HG02571 (cell line): ENCODE measurements around the gene TENM4.

Experiments used
- ATAC-seq: cut with Tn5 transposase; IDR thresholded peaks from one replicate; pipeline ENCODE4 v1.9.1; 2021; ENCODE audit warnings: mild to moderate bottlenecking, moderate library complexity; ENCODE audit not compliant: unreplicated experiment

Gene TENM4

DNA sequence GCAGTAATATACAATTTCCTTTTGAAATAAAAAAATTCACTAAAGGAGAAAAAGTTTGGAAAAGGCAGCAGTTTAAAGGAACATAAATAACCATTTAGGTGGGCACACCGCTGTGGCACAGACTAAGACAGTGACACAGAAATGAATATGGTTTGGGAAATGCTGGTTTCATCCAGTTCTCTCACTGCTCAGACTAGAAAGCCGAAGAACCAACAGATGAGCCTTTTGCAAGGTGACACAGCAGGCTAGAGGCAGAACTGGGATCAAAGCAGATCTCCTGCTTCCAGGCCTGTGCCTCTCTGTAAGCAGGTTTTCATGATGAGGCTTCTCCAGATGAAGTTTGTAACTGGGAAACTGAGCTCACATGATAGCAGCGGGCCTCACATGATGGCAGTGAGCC lies 486.1 kb downstream of the TENM4 start:
- no peak for ATAC-seq

DNA sequence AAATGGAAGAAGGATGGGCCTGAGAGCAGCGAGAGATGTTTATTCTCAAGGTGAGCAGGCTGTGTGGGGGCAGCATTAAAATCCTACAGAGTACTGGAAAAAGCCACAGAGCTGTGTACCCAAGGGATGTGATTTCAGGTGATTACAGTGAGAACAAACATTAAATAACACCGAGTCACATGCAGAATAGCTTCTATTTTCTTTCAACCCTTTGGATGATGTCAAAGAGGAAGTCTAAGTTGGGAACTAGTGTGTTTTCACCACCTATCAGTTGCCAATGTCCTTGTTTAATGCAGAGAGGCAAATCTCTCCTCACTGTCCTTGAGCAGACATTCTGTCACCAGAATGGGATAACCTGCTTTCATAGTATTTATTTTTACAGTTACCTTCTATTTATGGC lies 486.6 kb downstream of the TENM4 start:
- no peak for ATAC-seq

DNA sequence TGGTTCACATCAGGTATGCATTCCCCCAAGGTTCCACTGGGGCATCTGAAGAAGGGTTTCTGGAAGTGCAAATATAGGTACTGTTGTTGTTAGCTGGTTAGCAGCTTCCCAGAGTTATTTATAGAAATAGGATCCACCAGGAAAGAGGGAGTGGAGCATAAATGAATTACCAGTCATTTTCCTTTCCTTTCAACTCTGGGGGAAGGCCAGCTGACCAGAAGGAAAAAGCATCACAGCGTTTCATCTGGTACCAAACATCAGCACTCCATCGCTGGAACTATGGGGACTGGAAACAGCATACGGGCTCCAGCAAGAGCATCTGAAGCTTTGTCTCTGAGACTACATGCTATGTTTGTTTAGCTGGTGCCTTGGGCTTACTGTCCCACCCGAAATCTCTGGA lies 487.9 kb downstream of the TENM4 start:
- no peak for ATAC-seq

GRCh38 chr11:78952175-78952574 lies 488.7 kb downstream of the TENM4 start:
- ATAC-seq, result no peak

DNA sequence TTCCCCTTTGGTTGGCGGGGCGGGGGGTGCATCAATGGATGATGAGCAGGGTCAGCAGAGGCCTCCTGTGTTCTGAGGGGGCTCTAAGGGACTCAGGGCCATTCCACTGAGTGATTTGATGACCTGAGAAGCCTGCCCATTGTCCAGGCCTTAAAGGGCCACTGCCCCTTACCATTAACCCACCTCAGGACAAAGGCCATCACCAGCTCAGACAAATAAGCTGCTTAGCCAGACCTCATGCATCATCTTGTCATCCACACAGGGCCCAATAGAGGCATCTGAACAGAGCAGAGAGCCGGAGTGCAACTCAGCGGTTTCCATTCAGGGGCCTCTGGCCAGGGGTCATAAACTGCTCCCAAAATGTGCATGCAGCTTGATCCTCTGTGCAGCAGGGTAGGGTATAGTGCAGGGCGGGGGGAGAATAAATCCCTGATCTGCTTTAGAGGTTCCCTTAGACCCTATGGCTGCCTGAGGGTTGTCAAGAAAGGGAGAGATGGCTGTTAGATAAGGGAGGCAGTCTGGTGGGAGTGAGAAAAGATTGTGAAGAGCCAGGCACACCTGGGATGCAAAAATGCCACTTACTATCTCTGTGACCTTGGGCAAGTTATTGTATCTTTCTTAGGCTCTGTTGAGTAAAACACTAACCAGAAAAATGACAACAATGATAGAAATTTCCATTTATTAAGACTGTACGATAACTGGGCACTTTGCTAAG lies 490.7 kb downstream of the TENM4 start:
- no peak for ATAC-seq

DNA sequence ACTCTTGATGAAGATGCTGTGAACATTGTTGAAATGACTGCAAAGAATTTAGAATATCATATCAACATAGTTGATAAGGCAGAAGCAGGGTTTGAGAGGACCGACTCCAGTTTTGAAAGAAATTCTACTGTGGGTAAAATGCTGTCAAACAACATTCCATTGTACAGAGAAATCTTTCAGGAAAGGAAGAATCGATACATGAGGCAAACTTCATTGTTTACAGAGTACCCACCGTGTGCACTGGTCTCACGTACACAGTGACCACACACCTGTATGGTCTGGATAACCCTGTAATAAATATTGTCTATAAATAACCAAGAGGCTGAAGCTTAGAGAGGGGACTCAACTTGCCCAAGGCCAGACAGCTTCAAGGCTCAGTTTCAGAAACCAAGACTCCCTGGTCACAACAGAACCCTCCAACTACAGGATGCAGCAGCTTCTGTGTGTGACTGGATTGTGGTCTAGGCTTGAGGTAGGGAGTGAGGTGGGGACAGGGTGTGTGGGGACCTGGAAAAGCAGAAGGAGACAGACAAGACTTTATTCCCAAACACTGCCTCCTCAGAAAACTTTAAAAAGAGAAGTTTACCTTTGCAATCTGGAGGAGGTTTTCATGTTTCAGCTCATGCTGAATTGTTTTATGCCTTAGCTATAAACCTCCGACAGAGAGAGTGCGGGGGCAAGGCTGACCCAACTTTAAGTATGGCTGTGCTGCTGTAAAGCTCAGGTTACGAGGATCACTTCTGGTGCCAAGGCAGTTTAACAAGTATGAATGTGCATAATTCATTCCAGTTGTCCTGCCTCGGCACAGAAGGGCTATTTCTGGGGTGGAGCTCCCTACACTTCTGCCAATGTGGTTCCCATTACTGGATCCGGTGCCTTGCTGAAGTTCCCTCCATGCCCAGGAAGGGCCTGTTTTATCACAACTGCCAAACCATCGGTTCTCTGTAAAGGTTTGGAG lies 493.6 kb downstream of the TENM4 start:
- no peak for ATAC-seq

- ATAC-seq, result no peak
Measured at GRCh38 chr11:78943841-78944240, 497.0 kb downstream of the TENM4 start.

DNA sequence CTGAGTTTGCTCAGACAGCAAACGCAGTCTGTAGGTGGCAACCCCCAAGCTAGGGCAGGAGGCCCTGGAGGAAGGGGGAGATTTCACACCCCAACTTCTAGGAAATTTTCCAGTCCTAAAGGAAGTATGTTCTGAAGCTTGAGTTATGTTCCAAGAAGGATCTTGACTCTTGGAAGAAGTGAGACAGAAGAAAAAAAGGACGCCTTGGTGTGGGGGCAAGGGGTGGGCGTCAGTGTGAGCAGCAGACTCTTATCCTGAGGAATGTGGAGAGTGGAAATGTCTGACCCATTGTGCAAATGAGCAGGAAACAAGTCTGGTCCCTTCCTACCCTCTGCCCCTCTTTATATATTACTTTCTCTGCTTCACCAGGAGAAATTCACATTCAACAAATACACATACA lies 497.7 kb downstream of the TENM4 start:
- ATAC-seq, result no peak

GRCh38 chr11:78941226-78941851 lies 499.5 kb downstream of the TENM4 start:
- no peak for ATAC-seq

DNA sequence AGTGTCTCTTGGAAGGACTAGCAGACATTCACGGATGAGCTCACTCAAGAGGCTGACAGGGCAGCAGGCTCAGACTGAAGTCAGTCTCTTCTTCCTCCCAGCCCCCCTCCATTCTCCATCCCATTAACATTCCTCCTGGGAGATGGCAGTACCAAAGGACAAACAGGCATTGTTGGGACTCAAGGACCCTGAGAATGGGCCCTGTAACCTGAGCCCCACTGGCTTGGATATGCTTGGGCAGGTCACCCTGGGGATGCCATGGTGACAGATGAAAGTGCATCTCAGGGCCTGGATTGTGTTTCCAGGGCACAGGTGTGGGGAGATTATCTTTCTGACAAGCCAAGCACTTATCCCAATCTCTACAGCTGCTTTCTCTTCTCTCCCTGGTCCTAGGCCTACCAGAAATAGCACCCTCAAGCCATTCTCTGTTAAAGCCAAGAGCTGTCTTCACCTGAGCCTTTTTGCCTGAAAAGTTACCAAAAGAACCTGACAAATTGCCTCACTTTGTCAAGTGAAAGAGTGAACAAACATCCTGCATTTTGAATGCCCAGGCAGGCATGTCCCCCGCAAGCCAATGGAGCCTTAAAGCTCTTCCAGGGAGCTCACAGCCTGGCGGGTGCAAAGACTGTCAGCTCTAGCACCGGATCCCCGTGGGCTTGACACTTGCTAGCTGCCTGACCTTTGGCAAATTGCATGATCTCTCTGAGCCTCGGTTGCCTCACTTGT lies 500.2 kb downstream of the TENM4 start:
- no peak for ATAC-seq

DNA sequence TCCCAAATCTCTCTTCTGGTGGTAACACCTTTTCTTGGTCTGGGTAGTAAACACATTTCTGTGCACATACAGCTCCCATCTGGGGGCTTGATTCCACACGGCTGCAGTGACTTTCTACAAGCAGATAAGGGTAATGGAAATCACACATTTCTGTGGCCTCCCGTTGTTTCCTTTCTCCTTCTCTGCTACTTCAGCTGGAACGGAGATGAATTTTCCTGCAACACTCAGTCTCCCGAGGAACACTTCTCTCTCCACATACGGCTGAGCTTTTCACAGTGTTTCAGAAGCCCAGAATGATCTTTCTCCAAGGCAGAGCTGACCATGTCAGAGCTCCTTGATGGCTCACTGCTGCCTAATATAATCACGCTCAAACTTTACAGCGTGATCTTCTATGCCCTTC lies 501.9 kb downstream of the TENM4 start:
- ATAC-seq, result no peak

DNA sequence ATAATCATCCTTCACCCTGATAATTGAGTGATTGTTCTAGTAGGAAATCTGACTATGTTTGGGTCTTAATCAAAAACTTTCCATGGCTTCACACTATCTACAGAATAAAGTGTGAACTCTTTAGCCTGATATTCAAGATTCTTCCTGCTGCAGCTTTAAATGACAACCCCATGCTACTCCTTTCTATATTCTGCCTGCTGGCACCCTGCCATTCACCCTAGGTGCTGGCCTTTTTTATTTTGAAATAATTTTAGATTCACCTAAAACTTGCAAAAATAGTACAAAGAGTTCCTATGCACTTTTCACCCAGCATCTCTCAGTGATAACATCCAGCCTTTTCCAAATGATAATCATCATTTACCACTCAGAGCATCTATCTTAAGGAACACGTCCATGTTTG lies 502.8 kb downstream of the TENM4 start:
- no peak for ATAC-seq

- no peak for ATAC-seq
Measured at GRCh38 chr11:78935398-78936068, 505.3 kb downstream of the TENM4 start.

GRCh38 chr11:78933350-78933749 lies 507.5 kb downstream of the TENM4 start:
- no peak for ATAC-seq

GRCh38 chr11:78932757-78933156 lies 508.1 kb downstream of the TENM4 start:
- no peak for ATAC-seq

- ATAC-seq, result no peak
Measured at GRCh38 chr11:78931891-78932290, 508.9 kb downstream of the TENM4 start.

GRCh38 chr11:78930810-78931523 lies 509.9 kb downstream of the TENM4 start:
- ATAC-seq, result no peak

DNA sequence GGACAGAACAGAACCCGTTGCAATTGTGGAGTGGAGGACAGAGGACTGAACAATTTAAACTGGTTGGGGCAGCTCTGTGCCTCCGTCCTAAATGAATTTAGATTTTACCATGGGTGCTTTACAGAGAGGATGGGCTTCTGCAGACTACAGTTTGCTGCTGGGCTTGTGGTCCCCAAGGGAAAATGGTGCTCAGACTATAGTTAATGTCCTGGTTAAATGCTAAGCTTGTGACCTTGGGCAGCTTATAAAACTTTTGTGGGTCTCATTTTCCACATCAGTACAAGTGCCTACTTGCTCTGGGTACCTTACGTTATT lies 511.0 kb downstream of the TENM4 start:
- ATAC-seq, result no peak

GRCh38 chr11:78929207-78929905 lies 511.5 kb downstream of the TENM4 start:
- no peak for ATAC-seq
